H1 (cell line): ENCODE results near the gene DOK1. TPM values are rescaled to one million over a fixed set of nuclear protein-coding genes. Genes with fewer than 3 reads are reported as not detected.

Experiments used
- HDAC6 ChIP-seq: IDR thresholded peaks from one replicate; pipeline ENCODE4 v1.7.1; 2012; ENCODE audit warnings: low read depth, mild to moderate bottlenecking, inconsistent platforms, low read length, moderate library complexity
- SAP30 ChIP-seq: fragments of 300-600 bp; sonication (generic); IDR thresholded peaks from 2 replicates; pipeline ENCODE4 v1.7.1; 2012; ENCODE audit warnings: low read length, moderate library complexity, mild to moderate bottlenecking, inconsistent platforms; ENCODE audit not compliant: insufficient read depth, insufficient replicate concordance
- SP4 ChIP-seq: IDR thresholded peaks from 2 replicates; pipeline ENCODE4 v1.6.1; 2012; ENCODE audit warnings: low read length, inconsistent platforms
- polyA plus RNA-seq, 7 experiments: library from polyadenylated mRNA; depleted of rRNA in 3 of 7; stranded (reverse) in 5 of 7; unstranded in 2 of 7; fragments of >200 nt in 5 of 7; fragments of 200-250 nt in 2 of 7; gene quantifications; 1 replicate in 5 of 7; 2 replicates in 1 of 7; 4 replicates in 1 of 7; pipeline versions ENCODE4 v1.2.1 to v1.2.3, GENCODE V29; 2011 to 2013; ENCODE audit warnings: missing spikeins in 2 of 7, mixed read lengths in 2 of 7
- total RNA-seq: library from RNA; stranded (reverse); fragmentation: NEBNext Ultra II Directional; extraction: Animal tissue kit (Norgen Biotek cat#: 25700); gene quantifications from 2 replicates; pipeline ENCODE4 v1.2.1, GENCODE V29; 2021

Gene DOK1
- total and polyA plus RNA-seq, 2 of the 8 experiments (the other 6 are each of a cell fraction or from before 2014, with no cell fraction given): 11.0 to 14.3 TPM

DNA sequence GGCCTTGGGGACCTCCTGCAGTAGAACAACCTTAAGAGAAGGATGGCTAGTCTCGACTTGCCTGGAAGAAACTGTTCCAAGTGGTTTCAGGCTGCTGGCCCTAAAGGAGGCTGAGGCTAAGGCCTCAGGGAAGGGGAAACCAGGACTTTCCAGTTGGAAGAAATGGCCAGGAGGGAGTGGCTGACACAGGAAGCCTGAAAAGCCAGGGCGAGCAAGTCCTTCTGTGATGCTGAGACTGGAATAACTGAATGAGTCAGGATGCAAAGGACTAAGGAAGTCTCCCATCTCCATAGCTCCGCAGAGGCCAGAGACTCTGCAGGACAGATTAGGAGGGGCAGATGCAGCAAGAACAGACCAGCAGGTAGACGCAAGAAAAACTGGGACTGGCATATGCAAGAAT, 17.4 kb upstream of the DOK1 start (continued):
- TF ChIP-seq SAP30 (no peak), HDAC6 (no peak), SP4 (no peak)
